ENCODE measurements around the gene AMH.

GRCh38 chr19:2242816-2243215 lies 6.3 kb upstream of the AMH start:
- no peak for TF ChIP-seq CTCF (optimal IDR thresholded peaks at IDR 0.05 in 1 of 3, IDR thresholded peaks at IDR 0.05 in 1 of 3, conservative IDR thresholded peaks at IDR 0.05 in 1 of 3; ENCODE audit: extremely low read depth in 1 of 3, insufficient read depth in 2 of 3, low read length in 3 of 3)
- TF ChIP-seq EZH2 (IDR thresholded peaks at IDR 0.05; ENCODE audit: low read length): no peak

Data from keratinocyte (primary cell).